PFSK-1 (cell line): ENCODE measurements around the gene SAMD1.

Experiments used
- FOXP2 ChIP-seq: optimal IDR thresholded peaks from 2 replicates; pipeline ENCODE3; 2011; ENCODE audit warnings: borderline replicate concordance, control low read depth, inconsistent platforms; ENCODE audit not compliant: insufficient read depth; ENCODE audit errors: extremely low read length, extremely low read depth
- POLR2AphosphoS5 ChIP-seq: IDR thresholded peaks from 2 replicates; pipeline ENCODE4 v1.6.1; 2012; ENCODE audit warnings: low read depth, mild to moderate bottlenecking, control low read depth, low read length, moderate library complexity
- REST ChIP-seq, 2 experiments: IDR thresholded peaks; 2 replicates each; pipeline versions ENCODE4 v1.6.1 to v1.8.0; 2011 to 2012; ENCODE audit warnings: low read depth in 2 of 2, low read length in 2 of 2, control low read depth in 1 of 2, inconsistent platforms in 1 of 2, mild to moderate bottlenecking in 1 of 2, moderate library complexity in 1 of 2; ENCODE audit not compliant: insufficient read depth in 1 of 2
- SIN3A ChIP-seq: IDR thresholded peaks from 2 replicates; pipeline ENCODE4 v1.6.1; 2012; ENCODE audit warnings: mild to moderate bottlenecking, low read length, moderate library complexity, borderline replicate concordance; ENCODE audit not compliant: insufficient read depth
- TAF1 ChIP-seq: IDR thresholded peaks from 2 replicates; pipeline ENCODE4 v1.6.1; 2012; ENCODE audit warnings: low read length, control low read depth, borderline replicate concordance; ENCODE audit not compliant: insufficient read depth

Gene SAMD1

DNA sequence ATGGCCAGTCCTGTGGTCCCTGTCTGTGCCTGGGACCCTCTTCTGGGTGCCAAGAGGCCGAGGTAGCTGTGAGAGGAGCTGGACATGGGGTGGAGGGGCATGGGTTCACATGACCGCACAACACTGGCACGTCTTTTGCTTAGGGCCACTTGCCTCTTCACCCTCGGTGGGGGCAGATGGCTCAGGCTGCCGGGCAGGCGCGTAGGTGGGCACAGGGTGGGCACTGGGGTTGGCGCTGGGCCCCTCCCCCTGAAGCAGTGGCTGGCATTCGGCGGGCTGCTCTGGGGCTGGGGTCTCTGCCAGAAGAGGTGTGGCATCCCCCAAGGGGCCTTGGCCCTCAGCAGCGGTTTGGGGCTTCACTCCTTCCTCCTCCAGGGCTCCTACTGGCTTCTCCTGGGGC is 37.1 kb downstream of the SAMD1 start:
- no peak for TF ChIP-seq REST (IDR thresholded peaks at IDR 0.05; ENCODE audit: insufficient read depth in 1 of 2, low read depth in 2 of 2, low read length in 2 of 2)
- TF ChIP-seq POLR2AphosphoS5, result no peak
- TF ChIP-seq TAF1, result no peak
- no peak for TF ChIP-seq FOXP2
- TF ChIP-seq SIN3A, result no peak

DNA sequence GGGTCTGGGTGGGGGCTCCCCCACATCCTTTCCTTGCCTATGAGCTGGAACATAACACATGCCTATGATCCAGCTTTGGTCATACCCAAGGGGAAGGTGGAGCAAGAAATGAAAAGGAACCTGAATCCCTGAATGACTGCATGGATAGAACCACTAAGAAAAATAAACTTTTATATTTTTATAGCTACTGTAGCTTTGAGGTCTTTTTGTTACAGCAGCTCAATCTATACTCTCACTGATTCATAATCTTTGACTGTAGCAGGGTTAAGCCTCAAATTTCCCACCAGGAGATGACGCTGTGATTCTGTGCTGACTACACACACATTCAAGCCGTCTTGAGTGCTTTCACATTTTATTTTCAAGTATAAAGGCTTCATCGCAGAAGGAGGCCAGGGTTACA is 37.5 kb downstream of the SAMD1 start:
- TF ChIP-seq REST (IDR thresholded peaks at IDR 0.05; ENCODE audit: insufficient read depth in 1 of 2, low read depth in 2 of 2, low read length in 2 of 2), result no peak
- no peak for TF ChIP-seq TAF1
- TF ChIP-seq POLR2AphosphoS5, result no peak
- TF ChIP-seq FOXP2, result no peak
- TF ChIP-seq SIN3A, result no peak

GRCh38 chr19:14052470-14052869 is 38.1 kb downstream of the SAMD1 start:
- no peak for TF ChIP-seq TAF1
- no peak for TF ChIP-seq SIN3A
- no peak for TF ChIP-seq POLR2AphosphoS5
- no peak for TF ChIP-seq REST (IDR thresholded peaks at IDR 0.05; ENCODE audit: insufficient read depth in 1 of 2, low read depth in 2 of 2, low read length in 2 of 2)
- TF ChIP-seq FOXP2, result no peak

- no peak for TF ChIP-seq REST (IDR thresholded peaks at IDR 0.05; ENCODE audit: insufficient read depth in 1 of 2, low read depth in 2 of 2, low read length in 2 of 2)
- TF ChIP-seq SIN3A, result no peak
- TF ChIP-seq TAF1, result no peak
- TF ChIP-seq FOXP2, result no peak
- no peak for TF ChIP-seq POLR2AphosphoS5
These were observed 38.6 kb downstream of the SAMD1 start for GRCh38 chr19:14051980-14052379.

GRCh38 chr19:14050512-14050911 is 40.0 kb downstream of the SAMD1 start:
- TF ChIP-seq FOXP2, result no peak
- no peak for TF ChIP-seq SIN3A
- no peak for TF ChIP-seq REST (IDR thresholded peaks at IDR 0.05; ENCODE audit: insufficient read depth in 1 of 2, low read depth in 2 of 2, low read length in 2 of 2)
